Uterus (tissue), 4 donors: ENCODE results near the gene NOC3L. TPM values are rescaled to one million over a fixed set of nuclear protein-coding genes. Genes with fewer than 3 reads are reported as not detected.
A peak's percentile ranks its signal among the peaks of the same experiment; 100 is the strongest.

Source experiments
- DNase-seq, 2 donors: peaks; one replicate each; pipeline ENCODE4 v3.0.0-alpha.2; 2019 to 2020
- H3K27ac ChIP-seq, 2 donors: fragments of 200-600 bp; sonication (generic); 1 replicate in 1 of 2; 2 replicates in 1 of 2; pipeline ENCODE4 v1.5.1; 2016 to 2018
- H3K27me3 ChIP-seq, 2 donors: fragments of 200-600 bp; sonication (generic); one replicate each; pipeline ENCODE4 v1.5.1; 2018 to 2019; ENCODE audit warnings: control low read depth in 1 of 2
- H3K36me3 ChIP-seq, 2 donors: fragments of 200-600 bp; sonication (generic); one replicate each; pipeline ENCODE4 v1.5.1; 2019; ENCODE audit warnings: control low read depth in 1 of 2
- H3K4me1 ChIP-seq, 2 donors: fragments of 200-600 bp; sonication (generic); one replicate each; pipeline ENCODE4 v1.5.1; 2018 to 2019; ENCODE audit warnings: control low read depth in 1 of 2
- H3K4me3 ChIP-seq, 2 donors: fragments of 200-600 bp; sonication (generic); 1 replicate in 1 of 2; 2 replicates in 1 of 2; pipeline ENCODE4 v1.5.1; 2018 to 2019; ENCODE audit warnings: mild to moderate bottlenecking in 1 of 2
- H3K9me3 ChIP-seq, 2 donors: fragments of 200-600 bp; sonication (generic); one replicate each; pipeline ENCODE4 v1.5.1; 2019; ENCODE audit warnings: control low read depth in 1 of 2
- POLR2A ChIP-seq, 2 donors: fragments of 450-650 bp; IDR thresholded peaks; one replicate each; pipeline ENCODE4 v1.6.1; 2016; ENCODE audit warnings: antibody characterized with exemption in 2 of 2, mild to moderate bottlenecking in 1 of 2, moderate library complexity in 1 of 2
- intact Hi-C: fragments of 100-400 bp; cut with DNase I; formaldehyde crosslinking; loops from one replicate; pipeline ENCODE4 v1.15.1; 2023; ENCODE audit warnings: low total_unique reads
- total RNA-seq, 4 donors: library from RNA; depleted of rRNA in 3 of 4; stranded (reverse); fragments of >200 nt in 3 of 4; gene quantifications; one replicate each; pipeline versions ENCODE4 v1.1.0 to v1.2.4, GENCODE V29; 2014 to 2023
- TF ChIP-seq, protein P1 (sequence below), 4 experiments: fragments of 200-600 bp in 2 of 4; fragments of 450-650 bp in 2 of 4; sonication (generic) in 2 of 4; IDR thresholded peaks; one replicate each; pipeline ENCODE4 v1.5.1; 2016 to 2019; ENCODE audit warnings: antibody characterized with exemption in 4 of 4, mild to moderate bottlenecking in 2 of 4, moderate library complexity in 1 of 4
- donor health status: DM: yes; HTN: yes; CAD: no.

Gene NOC3L
- total RNA-seq, 4 donors from 2014 or later = 6.2 to 48.7 (median 16.7) TPM

DNA sequence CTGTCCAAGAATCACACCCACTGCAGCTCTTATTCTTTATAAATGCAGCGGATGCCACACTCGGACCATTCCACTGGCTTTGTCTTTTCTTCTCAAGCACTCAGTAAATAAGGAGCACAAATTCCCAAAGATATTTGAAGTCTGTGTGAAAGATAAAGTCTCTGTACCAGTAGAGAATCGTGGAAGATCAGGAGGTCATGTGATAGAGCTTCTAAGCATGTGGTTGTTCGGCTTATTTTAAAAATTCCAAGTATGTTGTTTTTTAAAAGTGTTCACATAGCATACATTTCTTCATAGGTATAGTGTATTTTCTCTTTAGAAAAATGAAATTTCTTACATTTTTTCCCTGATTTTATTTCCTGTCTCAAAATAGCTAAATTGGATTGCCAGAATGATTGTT is 75.8 kb downstream of the NOC3L start:
- Histone ChIP-seq H3K4me3 (no peak overlapping the region), H3K36me3 (no peaks in the 10 kb centered on the region), H3K27ac (peak overlapping the region in 1 of 2 donors; percentile 19), H3K4me1 (no peaks in the 10 kb centered on the region), H3K27me3 (no peaks in the 10 kb centered on the region), H3K9me3 (no peaks in the 10 kb centered on the region)
- DNase-seq = no peak
- TF ChIP-seq, protein P1, sequence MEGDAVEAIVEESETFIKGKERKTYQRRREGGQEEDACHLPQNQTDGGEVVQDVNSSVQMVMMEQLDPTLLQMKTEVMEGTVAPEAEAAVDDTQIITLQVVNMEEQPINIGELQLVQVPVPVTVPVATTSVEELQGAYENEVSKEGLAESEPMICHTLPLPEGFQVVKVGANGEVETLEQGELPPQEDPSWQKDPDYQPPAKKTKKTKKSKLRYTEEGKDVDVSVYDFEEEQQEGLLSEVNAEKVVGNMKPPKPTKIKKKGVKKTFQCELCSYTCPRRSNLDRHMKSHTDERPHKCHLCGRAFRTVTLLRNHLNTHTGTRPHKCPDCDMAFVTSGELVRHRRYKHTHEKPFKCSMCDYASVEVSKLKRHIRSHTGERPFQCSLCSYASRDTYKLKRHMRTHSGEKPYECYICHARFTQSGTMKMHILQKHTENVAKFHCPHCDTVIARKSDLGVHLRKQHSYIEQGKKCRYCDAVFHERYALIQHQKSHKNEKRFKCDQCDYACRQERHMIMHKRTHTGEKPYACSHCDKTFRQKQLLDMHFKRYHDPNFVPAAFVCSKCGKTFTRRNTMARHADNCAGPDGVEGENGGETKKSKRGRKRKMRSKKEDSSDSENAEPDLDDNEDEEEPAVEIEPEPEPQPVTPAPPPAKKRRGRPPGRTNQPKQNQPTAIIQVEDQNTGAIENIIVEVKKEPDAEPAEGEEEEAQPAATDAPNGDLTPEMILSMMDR (IDR thresholded peaks at IDR 0.05) = no peak
- no peak for TF ChIP-seq POLR2A (IDR thresholded peaks at IDR 0.05)
- intact Hi-C loops = no loop called here

GRCh38 chr10:94285271-94285670 is 77.5 kb downstream of the NOC3L start:
- Histone ChIP-seq H3K4me1 (no peaks in the 10 kb centered on the region), H3K4me3 (no peak overlapping the region), H3K27ac (no peak overlapping the region), H3K36me3 (no peaks in the 10 kb centered on the region), H3K27me3 (no peaks in the 10 kb centered on the region), H3K9me3 (no peaks in the 10 kb centered on the region)
- TF ChIP-seq, protein P1 (IDR thresholded peaks at IDR 0.05) = no peak
- no peak for TF ChIP-seq POLR2A (IDR thresholded peaks at IDR 0.05)
- intact Hi-C loops = no loop called here
- no peak for DNase-seq

Other genes with a start within 250 kb of the NOC3L start
- gene TBC1D12, start 39.6 kb upstream of the NOC3L start, total RNA-seq = 10 to 100 TPM in 2 of 4 donors, 1 to 10 TPM in 2; 7.2 to 37.5 (median 13.6) TPM
- gene HELLS, start 182.8 kb upstream of the NOC3L start, total RNA-seq = 100 to 1,000 TPM in 1 of 4 donors, 10 to 100 TPM in 1, 1 to 10 TPM in 2; 1.8 to 113 (median 9.8) TPM